Kidney glomerular epithelial cell (primary cell): ENCODE measurements around the gene SDC1.
"Not testable (repeated sequence)": the region's sequence is repeated elsewhere in the genome, so short reads cannot be mapped to it uniquely, and the experiment has no call there.

Experiments used
- DNase-seq: peaks from one replicate; lab custom pipeline; 2025; lab: John Stamatoyannopoulos, UW

SDC1 gene

DNA sequence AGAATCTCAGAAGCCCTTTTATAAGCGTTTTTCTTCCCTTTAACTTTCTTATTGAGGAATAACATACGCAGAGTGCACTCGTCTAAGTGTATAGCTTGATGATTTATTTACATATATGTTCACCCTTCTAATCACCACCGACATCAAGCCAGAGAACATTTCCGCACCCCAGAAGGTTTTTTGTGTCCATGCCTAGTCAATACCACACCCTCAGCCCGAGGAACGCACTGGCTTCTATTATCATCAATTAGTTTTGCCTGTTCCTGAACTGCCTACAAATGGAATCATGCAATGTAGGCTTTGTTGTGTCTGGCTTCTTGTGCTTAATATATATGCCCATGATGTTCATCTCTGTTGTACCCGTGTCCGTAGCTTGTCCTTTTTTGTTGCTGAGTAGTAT lies 27.7 kb downstream of the SDC1 start:
- no peak for DNase-seq

DNA sequence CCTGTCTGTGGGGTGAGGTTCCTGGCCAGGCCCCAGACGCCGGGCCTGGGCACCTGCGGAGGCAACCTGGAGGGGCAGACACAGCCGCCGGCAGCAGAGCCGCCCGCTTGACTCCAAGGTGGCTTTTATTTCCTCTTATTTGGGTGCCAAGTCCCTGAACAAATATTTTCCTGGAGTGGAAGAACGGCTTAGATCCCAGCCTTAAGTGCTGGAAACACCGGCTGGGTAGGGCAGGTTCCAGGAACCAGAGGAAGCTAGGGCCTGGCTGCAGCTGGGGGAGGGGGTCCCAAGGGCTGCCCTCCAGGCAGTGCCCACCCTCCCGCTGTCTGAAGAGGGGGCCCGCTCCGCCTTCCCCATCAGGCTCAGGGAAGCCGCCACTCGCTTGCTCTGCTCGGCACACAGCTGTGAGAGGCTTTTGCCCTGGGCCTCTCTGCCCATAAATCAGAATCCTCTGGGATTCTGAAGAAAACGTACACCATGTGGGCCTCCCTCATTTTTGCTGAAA lies 28.2 kb downstream of the SDC1 start:
- no peak for DNase-seq

DNA sequence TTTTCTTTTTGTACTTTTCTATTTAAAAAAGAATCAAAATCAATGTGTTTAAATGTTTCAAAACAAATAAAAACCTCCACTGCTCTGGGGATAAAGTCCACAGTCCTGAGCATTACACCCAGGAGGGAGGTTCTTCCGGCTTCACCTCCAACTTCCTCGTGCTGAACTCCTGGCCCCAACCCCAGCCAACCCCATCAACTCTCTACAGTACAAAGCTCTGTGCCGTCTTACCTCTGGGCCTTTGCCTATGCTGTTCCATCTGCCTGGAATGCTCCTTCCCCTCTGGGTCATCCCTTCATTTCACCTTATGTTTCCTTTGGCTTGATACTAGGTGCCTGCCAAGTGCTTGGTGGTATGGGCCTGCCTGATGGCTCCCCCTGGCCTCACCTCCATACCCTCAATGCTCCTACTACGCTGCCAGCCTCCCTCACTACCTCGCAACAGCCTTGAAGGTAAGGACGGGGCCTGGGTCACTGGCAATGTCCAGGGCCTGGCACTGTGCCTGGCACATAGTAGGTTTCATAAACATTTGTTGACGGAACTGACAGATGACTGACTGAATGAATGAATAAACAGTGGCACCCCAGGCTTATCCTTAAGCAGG lies 28.8 kb downstream of the SDC1 start:
- no peak for DNase-seq

DNA sequence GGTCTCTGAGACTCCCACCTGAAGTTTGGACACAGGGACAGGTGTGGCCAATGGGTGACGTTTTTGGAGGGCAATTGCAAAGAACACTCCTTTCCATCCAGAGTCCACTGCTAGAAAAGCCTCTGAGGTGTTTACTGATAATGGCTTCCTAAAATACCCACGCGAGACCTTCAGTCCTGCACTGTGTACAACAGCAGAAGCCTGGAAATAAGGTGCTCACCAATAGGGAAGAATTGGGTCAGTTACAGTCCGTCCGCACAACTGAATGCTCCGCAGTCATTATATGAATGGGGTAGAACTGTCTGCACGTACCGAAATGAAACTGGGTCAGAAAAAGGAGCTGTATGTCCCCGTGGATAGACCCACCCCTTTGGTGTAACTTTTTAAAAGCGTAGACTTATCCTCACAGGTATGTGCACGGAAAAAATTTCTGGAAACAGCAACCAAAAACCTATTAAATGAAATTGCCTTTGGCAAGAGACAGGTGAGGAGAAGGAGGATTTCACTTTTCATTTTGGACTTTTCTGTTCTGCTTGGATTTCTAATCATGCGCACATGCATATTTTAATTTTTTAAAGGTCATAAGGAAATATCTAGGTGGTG lies 29.4 kb downstream of the SDC1 start:
- no peak for DNase-seq

DNA sequence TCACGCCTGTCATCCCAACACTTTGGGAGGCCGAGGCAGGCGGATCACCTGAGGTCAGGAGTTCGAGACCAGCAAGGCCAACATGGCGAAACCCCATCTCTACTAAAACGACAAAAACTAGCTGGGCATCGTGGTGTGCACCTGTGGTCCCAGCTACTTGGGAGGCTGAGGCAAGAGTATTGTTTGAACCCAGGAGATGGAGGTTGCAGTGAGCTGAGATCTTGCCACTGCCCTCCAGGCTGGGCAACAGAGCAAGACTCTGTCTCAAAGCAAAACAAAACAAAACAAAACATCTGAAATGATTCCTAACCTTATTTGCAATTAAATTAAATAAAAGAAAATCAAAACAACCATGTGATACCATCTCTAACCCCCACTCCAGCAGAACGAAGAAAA lies 29.9 kb downstream of the SDC1 start:
- DNase-seq: not testable (repeated sequence)

DNA sequence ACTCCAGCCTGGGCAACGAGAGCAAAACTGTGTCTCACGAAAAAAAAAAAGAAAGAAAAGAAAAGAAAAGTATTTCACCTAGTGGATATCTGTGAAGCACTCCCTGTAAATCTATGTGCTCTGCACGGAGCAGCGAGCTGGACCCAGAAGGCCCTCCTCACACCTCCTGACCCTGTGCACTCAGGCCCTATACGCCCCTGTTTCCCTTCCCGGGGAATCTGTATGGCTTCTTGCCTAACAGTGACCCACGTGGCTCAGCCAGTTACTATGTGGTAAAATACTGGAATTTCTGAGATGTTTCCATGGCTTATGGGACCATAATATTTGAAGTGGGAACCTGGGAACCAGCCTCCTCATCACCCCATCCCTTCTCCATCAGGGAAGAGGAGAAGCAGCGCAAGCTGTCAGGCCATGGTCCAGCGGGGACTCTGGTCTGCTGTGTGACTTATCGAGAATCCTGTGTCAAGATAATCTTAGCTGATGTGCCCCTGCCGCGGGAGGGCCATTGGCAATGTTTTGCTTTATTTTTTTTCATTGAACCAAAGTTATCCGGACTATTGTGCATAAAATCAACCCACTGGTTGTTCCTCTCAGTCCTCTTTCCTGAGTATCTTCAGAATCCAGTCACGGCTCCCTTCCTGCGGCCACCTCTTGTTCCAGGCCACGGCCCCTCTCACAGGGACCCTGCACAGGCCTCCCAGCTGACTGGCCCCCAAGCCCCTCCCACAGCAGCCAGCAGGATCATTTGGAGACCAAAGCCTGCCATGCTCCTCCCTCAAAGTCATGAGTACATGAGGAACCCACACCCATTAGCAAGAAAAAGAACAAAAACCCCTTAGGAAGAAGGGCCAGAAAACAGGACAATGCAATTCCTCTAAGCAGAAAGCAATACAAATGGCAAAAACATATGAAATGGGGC lies 30.6 kb downstream of the SDC1 start:
- DNase-seq: no peak

DNA sequence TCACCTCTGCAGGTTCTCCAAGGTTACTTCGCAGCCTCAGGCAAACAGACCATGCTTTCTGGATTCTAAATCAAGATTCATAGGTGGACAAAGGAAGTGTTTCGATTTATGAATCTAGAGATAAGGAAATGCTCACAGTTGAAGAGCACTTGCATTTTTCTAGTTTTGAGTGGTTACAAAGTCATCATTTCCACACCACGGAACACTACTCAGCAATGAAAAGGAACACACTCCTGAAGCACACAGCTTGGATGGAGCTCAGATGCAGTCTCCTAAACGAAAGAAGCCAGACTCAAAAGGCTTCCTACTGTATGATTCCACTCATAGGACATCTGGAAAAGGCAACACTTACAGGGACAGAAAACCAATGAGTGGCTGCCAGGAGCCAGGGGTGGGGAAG lies 31.7 kb downstream of the SDC1 start:
- DNase-seq: no peak

DNA sequence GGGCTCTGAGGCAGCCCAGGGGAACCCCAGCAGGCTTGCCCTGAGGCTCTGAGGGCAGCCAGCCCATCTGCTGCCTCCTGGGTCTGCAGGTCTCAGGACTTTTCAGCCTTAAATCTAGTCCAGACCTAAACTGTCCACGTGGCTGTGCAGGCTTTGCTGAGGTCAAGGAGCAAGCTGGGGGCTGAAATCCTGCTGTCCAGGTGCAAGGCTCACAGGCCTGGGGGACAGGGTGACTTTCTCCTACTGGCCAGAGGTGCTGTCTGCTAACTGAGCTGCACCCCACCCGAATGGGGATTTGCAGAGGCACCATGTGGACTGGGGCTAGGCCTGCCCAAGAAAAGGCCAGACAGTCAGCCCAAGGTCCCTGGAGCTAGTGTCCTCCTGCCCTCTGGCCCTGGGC lies 32.1 kb downstream of the SDC1 start:
- DNase-seq: no peak

DNA sequence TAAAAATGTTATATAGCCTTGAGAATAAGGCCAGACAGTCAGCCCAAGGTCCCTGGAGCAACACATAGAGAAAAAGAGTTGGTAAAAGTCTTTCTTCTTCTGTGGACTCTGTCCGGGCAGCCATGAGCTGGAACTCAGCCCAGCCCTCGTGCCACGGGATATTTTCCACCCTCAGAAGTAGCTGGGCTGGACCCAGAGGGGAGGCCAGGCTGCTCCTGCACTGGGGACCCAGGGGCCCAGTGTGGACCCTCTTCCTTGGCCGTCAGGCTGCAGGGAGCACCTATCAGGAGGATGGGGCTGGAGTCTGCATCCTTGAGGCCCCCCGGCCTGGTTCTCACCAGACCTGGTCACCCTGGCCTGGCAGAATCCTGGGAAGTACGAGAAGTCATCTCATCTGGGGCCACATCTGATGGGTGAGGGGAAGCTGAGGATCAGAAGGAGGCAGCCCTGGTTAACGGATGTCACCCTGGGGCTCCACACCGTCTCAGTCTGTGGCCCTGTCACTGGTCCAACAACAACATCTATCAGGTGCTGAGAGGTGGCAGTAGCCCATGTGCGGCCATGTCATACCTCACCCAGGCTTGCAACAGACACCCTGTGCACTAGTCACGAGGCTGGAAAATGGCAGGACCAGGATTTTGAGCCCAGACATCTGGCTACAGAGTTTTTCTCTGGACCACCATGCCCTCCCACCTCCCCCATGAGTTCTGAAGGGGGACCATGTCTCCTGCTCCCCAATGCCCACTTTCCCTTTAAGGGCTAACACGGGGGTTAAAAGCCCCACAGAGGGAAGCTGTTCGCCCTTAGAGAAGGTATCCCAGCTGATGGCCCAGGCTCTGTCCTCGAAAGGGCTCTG lies 33.0 kb downstream of the SDC1 start:
- no peak for DNase-seq

DNA sequence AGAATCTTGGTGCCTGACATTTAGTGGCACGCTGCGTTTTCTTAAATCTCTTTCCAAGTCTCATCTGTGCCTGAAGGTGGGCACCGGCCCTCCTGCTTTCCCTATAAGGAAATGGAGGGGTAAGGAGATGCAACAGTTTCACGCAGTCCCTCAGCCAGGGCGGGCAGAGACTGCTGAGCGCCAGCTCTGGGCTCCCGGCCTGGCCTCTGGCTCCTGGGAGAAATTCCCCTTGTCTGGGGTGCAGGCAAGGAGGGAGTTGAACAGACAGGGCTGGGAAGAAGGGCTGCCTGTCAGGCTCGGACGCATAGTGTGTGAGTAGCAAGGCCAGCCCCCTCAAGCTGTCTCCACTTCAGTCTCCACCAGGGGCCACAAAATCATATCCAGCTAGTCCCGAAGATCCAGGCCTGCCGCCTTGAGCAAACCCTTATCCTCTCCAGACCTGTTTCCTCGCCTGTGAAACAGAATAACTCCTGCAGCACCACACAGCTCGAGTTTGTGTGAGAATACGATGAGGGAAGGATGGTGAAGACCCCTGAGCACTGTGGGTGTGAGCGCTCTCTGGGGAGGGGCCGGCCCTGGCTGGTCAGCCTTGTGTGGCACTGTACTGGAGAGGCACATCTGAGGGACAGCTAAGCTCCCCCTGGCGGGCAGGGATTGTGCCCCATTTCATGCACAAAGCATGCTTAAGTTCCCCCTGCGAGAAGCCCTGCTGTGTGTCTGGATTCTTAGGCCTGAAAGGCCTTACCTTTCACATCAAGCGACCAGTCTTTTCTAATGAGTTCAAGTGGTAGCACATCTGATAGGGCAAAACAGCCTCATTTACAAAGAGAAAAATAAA lies 33.8 kb downstream of the SDC1 start:
- no peak for DNase-seq

DNA sequence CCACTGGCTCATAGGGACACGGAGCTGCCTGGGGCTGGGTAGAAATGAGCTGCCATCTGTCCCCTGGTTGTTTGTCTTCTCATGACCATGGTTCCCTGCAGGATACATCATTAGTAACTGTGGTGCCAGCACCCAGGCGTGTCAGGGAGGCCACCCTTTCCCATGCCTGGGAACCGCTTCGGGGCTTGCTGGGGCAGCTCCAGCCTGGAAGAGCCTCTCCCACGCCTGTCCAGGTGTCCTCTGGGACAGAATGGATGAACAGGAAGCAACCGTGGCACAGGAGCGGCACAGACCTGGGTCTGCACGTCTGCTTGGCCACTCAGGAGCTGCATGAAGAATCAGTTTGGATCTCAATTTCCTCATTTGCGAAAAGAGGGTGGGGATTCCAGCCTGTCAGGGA lies 34.8 kb downstream of the SDC1 start:
- no peak for DNase-seq

DNA sequence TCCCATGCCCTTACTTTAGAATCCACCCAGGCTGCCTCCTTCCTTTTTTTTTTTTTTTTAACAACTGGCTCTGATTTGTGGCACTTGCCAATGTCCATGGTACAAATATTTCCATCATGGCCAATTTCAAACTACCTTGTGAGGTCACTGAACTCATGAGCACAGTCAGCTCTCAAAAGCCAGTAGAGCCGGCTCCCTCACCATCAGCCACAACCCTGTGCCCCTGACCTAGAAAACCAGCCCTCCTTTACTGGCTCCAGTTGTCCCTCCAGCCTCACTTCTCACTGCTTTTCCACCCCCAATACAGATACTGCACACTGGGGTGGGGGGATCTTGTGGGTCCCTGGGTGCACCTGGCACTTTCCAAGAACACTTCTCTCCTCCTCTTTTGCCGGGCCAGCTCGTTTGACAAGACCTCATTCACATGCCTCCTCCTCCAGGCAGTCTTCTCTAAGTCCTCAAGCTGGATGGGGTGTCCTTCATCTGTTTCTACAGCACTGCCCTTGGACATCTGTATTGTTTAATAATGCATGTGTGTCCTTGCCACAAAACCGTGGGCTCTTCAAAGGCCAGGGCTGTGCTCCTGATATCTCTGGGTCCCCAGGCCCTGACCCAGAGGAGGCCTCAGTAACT lies 35.5 kb downstream of the SDC1 start:
- no peak for DNase-seq

DNA sequence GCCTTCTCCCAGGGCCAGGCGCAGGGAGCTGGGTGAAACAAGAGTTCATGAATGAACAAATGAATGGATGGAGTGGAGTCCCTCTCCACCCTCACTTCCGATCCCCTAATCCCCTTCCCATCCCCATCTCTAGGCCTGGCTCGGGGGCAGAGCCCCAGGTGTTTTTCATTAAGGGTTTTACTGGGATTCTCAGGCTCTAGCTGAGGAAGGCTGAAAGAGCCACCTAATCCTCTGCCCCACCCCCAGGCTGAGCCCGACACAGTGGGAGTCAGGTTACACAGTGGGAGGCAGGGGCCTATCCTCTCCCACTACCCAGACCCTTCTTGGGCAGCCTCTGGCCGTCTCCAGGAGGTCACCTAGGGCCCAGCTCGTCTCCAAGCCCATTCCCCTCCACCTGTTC lies 36.1 kb downstream of the SDC1 start:
- DNase-seq: no peak

DNA sequence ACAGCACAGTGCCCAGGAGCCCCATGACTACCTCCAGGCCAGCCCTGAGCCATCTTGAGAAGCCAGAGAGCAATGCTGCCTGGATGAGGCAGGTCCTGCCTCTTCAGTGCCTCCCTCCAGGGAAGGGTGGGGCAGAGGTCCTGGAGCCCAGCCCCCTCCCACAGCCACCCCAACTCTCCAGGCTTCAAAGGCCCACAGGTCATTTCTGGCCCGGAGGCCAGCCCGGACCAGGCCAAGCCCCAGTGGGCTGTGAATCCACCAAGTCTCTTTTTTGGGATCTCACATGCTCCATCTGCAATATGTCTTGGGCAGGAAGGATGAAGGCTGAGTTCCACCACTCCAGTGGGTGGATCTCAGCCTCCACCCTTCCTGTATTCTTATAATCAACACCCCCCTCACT lies 36.7 kb downstream of the SDC1 start:
- no peak for DNase-seq

DNA sequence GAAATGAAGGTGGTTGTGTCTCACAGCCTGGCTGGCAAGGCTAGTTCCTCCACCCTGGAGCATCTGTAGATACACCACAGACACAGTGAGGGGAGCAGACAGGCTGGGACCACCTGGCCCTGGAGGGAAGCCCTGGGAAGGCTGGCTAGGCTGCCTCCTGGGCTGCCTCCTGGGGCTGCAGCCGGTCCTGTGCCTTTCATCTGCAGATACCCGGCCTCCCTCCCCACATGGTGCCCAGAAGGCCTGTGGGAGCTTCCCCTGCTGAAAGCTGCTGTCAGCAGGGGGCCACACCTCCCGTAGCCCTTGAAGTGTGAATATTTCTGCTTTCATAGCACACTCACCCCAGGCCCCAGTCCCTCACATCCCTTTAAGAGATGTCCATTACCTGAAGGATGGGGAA lies 37.6 kb downstream of the SDC1 start:
- no peak for DNase-seq

DNA sequence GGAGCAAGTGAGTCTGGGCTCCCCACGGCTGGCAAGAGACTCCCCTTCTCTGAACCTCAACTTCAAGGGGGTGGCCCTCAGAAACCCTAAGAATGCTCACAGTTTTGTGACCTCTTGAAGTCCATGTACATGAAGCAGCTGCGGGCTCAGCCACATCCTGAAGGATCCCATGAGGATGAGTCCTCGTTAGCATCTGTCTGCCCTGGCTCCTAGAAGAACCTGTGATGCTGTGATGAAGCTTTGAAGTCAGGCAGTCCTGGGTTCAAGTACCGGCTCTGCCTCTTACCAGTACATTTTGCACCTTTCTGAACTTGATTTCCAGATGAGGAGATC lies 38.1 kb downstream of the SDC1 start:
- DNase-seq: no peak

DNA sequence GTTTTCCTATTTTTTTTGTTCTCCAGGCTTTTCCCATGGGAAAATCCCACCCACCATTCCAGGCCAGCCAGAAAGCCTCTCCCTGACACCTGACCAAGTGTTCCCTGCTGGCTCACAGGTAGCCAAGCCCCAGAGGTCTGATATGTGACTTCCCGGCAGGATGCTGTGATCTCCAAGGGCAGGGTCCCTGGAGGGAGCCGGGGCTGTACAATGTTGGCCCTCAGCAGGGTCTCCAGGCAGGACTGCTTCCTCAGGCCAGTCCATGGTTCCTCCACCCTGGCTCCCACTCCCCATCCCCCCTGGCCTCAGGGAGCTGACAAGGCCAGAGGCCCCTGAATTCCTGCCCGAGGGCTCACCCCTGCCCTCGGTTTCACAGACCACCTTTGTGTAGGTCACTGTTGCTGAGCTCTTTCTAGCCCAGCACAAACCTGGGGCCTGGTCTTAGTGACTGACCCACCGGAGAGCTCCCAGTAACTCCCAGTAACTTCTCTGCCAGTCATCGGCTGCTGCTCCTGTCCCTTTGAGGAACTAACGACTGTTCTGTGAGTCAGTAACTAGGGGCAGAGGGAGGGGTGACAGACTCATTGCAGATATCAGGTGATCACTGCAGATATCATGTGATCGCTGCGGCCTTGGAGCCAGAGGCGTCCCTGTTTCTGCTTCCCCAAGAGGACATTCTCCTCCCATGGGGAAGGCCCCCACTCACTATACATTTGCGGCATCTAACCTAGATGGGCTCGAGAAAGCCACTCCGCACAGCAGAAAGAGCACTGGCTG lies 38.7 kb downstream of the SDC1 start:
- DNase-seq: peak; percentile 16

DNA sequence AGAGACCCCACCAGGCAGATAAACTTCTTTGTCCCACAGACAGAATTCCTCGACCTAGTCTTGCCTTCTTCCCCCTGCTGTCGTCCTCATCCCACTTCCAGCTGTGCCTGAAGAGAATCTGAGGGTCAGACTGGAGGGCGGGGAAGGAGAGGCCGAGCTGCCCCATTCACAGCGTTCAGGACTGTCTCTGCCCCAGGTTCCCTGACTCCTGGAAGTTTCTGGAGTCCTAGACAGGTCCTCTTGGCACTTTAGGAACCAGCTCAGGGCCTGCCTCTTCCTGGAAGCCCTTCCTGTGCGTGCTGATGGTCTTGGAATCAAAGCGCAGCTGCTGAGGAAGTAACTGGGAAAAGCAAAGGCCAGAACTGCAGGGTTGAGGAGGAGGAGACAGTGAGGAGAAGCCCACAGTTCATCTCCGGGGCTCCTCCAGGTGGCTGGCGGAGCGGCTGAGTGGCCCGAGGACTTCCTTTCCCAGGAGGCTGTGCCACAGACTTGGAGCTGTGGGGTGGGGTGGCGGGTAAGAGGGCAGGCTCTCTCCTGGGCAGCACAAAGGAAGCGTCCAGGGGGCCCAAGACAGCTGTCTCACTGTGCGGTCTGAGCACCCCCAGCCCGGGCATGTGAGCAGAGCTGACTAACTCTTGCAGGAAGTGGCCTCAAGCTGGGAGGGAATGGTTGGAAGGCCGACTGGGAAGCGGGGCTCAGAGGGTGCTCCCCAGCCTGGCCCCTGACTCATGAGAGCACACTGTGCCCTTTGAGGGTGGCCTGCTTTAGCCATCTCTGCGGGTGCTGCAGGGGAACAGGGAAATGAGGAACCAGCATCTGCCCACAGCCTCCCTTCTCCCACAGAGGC lies 39.5 kb downstream of the SDC1 start:
- DNase-seq: no peak
